Measurements from ENCODE around the gene OR52W1.

DNA sequence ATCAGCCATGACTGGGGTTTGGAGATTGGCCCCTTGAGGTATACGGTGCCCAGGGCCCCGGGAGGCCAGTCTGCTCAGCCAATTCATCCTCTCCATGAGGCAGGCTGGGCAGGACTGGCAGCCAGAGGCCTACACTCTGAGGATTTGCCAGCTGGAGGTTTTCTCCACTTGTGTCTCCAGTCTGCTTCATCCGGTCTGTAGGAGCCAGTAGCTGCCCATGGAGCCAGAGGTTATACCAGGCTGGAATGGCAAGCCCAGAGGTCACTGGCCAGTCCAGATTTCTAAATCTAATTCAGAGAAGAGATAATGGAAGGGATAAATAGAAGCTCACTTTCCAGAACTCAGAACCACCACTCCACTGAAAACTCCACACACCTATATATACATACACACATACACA, 25.4 kb downstream of the OR52W1 start:
- TF ChIP-seq CTCF (IDR thresholded peaks at IDR 0.05; ENCODE audit: low read length) = no peak
- no peak for TF ChIP-seq EZH2phosphoT487 (IDR thresholded peaks at IDR 0.05; ENCODE audit: low read length)

Measured in MM.1S (cell line).